ENCODE measurements around the gene MST1. TPM values are rescaled to one million over a fixed set of nuclear protein-coding genes. Genes with fewer than 3 reads are reported as not detected.

Gene MST1
- total and polyA plus RNA-seq, 9 of the 15 experiments (the other 6 are each of a cell fraction or from before 2014, with no cell fraction given) = 0.08 to 1.8 (median 0.40) TPM

DNA sequence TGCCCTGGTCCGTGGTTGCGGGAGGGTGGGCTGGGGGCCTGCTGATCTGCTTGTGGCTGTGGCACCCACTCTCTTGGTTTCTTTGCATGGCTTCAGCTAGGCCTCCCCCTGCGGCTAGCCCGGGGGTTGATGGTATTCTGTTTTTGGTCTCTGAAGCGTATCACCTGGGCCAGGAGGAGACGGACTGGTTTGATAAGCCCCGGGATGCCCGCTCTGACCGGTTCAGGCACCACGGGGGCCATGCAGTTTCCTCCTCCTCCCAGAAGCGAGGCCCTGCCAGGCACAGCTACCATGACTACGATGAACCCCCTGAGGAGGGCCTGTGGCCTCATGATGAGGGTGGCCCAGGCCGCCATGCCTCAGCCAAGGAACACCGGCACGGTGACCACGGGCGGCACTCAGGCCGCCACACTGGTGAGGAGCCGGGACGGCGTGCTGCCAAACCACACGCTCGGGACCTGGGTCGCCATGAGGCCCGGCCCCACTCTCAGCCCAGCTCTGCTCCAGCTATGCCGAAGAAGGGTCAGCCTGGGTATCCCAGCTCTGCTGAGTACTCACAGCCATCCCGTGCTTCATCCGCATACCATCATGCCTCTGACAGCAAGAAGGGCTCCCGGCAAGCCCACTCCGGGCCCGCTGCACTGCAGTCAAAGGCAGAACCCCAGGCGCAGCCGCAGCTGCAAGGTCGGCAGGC is 26.4 kb downstream of the MST1 start (continued):
- TF ChIP-seq, protein P1, sequence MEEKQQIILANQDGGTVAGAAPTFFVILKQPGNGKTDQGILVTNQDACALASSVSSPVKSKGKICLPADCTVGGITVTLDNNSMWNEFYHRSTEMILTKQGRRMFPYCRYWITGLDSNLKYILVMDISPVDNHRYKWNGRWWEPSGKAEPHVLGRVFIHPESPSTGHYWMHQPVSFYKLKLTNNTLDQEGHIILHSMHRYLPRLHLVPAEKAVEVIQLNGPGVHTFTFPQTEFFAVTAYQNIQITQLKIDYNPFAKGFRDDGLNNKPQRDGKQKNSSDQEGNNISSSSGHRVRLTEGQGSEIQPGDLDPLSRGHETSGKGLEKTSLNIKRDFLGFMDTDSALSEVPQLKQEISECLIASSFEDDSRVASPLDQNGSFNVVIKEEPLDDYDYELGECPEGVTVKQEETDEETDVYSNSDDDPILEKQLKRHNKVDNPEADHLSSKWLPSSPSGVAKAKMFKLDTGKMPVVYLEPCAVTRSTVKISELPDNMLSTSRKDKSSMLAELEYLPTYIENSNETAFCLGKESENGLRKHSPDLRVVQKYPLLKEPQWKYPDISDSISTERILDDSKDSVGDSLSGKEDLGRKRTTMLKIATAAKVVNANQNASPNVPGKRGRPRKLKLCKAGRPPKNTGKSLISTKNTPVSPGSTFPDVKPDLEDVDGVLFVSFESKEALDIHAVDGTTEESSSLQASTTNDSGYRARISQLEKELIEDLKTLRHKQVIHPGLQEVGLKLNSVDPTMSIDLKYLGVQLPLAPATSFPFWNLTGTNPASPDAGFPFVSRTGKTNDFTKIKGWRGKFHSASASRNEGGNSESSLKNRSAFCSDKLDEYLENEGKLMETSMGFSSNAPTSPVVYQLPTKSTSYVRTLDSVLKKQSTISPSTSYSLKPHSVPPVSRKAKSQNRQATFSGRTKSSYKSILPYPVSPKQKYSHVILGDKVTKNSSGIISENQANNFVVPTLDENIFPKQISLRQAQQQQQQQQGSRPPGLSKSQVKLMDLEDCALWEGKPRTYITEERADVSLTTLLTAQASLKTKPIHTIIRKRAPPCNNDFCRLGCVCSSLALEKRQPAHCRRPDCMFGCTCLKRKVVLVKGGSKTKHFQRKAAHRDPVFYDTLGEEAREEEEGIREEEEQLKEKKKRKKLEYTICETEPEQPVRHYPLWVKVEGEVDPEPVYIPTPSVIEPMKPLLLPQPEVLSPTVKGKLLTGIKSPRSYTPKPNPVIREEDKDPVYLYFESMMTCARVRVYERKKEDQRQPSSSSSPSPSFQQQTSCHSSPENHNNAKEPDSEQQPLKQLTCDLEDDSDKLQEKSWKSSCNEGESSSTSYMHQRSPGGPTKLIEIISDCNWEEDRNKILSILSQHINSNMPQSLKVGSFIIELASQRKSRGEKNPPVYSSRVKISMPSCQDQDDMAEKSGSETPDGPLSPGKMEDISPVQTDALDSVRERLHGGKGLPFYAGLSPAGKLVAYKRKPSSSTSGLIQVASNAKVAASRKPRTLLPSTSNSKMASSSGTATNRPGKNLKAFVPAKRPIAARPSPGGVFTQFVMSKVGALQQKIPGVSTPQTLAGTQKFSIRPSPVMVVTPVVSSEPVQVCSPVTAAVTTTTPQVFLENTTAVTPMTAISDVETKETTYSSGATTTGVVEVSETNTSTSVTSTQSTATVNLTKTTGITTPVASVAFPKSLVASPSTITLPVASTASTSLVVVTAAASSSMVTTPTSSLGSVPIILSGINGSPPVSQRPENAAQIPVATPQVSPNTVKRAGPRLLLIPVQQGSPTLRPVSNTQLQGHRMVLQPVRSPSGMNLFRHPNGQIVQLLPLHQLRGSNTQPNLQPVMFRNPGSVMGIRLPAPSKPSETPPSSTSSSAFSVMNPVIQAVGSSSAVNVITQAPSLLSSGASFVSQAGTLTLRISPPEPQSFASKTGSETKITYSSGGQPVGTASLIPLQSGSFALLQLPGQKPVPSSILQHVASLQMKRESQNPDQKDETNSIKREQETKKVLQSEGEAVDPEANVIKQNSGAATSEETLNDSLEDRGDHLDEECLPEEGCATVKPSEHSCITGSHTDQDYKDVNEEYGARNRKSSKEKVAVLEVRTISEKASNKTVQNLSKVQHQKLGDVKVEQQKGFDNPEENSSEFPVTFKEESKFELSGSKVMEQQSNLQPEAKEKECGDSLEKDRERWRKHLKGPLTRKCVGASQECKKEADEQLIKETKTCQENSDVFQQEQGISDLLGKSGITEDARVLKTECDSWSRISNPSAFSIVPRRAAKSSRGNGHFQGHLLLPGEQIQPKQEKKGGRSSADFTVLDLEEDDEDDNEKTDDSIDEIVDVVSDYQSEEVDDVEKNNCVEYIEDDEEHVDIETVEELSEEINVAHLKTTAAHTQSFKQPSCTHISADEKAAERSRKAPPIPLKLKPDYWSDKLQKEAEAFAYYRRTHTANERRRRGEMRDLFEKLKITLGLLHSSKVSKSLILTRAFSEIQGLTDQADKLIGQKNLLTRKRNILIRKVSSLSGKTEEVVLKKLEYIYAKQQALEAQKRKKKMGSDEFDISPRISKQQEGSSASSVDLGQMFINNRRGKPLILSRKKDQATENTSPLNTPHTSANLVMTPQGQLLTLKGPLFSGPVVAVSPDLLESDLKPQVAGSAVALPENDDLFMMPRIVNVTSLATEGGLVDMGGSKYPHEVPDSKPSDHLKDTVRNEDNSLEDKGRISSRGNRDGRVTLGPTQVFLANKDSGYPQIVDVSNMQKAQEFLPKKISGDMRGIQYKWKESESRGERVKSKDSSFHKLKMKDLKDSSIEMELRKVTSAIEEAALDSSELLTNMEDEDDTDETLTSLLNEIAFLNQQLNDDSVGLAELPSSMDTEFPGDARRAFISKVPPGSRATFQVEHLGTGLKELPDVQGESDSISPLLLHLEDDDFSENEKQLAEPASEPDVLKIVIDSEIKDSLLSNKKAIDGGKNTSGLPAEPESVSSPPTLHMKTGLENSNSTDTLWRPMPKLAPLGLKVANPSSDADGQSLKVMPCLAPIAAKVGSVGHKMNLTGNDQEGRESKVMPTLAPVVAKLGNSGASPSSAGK (IDR thresholded peaks at IDR 0.05) = no peak
- TF ChIP-seq ZNF282 (CRISPR knock-in tag; IDR thresholded peaks at IDR 0.05) = no peak
- TF ChIP-seq RAD51 (IDR thresholded peaks at IDR 0.05; ENCODE audit: borderline replicate concordance, low read depth) = no peak
- TF ChIP-seq, protein P2, sequence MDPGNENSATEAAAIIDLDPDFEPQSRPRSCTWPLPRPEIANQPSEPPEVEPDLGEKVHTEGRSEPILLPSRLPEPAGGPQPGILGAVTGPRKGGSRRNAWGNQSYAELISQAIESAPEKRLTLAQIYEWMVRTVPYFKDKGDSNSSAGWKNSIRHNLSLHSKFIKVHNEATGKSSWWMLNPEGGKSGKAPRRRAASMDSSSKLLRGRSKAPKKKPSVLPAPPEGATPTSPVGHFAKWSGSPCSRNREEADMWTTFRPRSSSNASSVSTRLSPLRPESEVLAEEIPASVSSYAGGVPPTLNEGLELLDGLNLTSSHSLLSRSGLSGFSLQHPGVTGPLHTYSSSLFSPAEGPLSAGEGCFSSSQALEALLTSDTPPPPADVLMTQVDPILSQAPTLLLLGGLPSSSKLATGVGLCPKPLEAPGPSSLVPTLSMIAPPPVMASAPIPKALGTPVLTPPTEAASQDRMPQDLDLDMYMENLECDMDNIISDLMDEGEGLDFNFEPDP (CRISPR knock-in tag; IDR thresholded peaks at IDR 0.05) = no peak
